CD4-positive, alpha-beta T cell treated with Interleukin-15 for 4 hours (primary cell): ENCODE data around the gene RSPH3.
"Not testable (repeated sequence)": the region's sequence is repeated elsewhere in the genome, so short reads cannot be mapped to it uniquely, and the experiment has no call there.

Source experiments
- DNase-seq: peaks from one replicate; pipeline ENCODE4 v3.0.0-alpha.2; 2020; ENCODE audit warnings: low spot score

RSPH3 gene

GRCh38 chr6:159023893-159024292 lies 23.9 kb upstream of the RSPH3 start:
- no peak for DNase-seq

- DNase-seq = no peak
Observed at GRCh38 chr6:159020011-159020410, 20.0 kb upstream of the RSPH3 start.

- DNase-seq = peak; percentile 39
Observed at GRCh38 chr6:159017757-159018559, 18.0 kb upstream of the RSPH3 start.

DNA sequence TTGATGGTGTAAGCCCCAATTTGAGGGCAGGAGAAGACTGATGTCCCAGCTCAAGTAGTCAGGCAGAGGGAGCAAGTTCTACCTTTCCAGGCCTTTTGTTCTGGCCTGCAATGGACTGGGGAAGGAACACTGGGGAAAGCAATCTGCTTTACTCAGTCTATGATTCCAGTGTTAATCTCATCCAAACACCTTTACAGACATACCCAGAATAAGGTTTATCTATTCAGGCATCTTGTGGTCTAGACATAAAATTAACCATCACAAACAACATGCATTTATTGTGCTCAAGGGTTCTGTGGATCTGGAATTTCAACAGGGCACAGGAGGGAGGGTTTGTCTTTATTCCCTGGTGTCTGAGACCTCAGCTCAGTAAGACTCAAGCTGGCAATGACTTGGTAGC lies 14.4 kb upstream of the RSPH3 start:
- DNase-seq = no peak

- no peak for DNase-seq
Observed at GRCh38 chr6:159013229-159013628, 13.2 kb upstream of the RSPH3 start.

- no peak for DNase-seq
Observed at GRCh38 chr6:159012201-159012600, 12.2 kb upstream of the RSPH3 start.

GRCh38 chr6:159010037-159010612 lies 10.1 kb upstream of the RSPH3 start:
- not testable (repeated sequence) for DNase-seq

DNA sequence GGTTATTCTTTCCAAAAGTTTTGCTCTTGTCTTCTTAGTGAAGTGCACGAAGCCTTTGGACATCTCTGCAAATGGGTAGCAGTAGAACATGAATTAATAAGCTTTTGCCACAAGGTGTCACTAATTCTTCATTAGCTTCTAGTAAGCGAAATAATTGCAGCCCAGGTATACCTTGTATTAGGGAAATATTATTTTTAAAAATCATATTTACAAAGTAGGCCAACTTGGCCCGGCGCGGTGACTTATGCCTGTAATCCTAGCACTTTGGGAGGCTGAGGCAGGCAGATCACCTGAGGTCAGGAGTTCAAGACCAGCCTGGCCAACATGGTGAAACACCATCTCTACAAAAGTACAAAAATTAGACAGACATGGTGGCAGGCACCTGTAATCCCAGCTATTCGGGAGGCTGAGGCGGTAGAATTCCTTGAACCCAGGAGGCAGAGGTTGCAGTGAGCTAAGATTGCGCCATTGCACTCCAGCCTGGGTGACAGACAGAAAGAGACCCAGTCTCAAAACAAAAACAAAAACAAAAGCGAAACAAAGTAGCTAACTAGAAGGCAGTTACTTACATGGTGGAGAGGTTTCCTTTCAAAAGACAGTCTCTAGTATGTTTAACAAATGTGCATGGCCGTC lies 8.8 kb upstream of the RSPH3 start:
- peak; percentile 73 for DNase-seq

GRCh38 chr6:159007510-159007909 lies 7.5 kb upstream of the RSPH3 start:
- no peak for DNase-seq

DNA sequence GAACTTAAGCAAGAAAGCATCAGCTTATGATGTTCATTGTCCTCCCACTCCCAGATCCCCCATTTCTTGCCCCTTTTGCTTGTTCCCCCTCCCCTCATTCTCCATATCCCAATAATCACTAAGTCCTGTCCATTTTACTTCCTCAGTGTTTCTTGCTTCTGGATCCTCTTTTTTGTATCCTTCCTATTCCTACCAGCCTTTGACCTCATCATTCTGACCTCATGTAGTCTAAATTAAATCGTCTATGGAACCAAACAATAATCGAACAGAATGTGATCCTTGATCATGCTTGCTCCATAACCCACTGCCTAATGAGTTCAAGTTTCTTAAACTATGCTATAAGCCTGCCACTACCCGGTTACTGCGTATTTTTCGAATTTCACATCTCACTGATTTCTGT lies 5.4 kb upstream of the RSPH3 start:
- DNase-seq = no peak

GRCh38 chr6:159004592-159004991 lies 4.6 kb upstream of the RSPH3 start:
- no peak for DNase-seq

DNA sequence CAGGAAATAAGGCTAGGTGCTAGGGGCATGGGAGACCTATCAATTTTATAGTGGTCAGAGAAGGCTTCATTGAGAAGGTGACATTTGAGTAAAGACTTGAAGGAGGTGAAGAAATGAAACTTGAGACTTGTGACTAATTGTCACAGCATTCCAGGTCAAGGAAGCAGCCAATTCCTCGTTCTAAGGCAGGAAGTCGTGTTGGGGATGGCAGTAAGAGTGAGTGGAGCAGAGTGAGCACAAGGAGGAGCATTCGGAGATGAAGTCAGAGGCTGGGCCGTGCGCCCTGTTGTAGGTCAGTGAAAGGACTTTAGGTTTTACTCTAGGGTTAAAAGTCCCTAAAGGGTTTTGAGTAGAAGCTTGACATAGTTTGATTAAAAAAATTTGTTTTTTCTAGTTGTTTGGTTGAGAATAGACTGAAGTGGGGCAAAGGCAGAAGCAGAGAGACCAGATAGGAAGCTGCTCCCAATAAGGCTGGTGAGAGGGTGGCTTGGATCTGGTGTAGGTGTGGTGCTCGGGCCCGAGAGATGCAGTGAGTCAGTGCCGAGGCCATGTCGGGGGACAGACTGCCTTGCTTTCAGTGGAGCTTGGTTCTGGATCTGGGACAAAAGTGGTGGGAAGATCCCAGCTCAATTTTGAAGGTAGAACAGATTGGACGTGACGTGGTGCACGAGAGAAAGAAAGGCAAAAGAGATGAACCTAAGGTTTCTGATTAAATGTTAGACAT lies 2.6 kb upstream of the RSPH3 start:
- DNase-seq = no peak

- no peak for DNase-seq
Observed at GRCh38 chr6:158999154-158999665, 792 bp downstream of the RSPH3 start.

GRCh38 chr6:158996856-158997255 lies 3.1 kb downstream of the RSPH3 start:
- no peak for DNase-seq

- DNase-seq = no peak
Observed at GRCh38 chr6:158993639-158994038, 6.4 kb downstream of the RSPH3 start.

GRCh38 chr6:158991017-158991723 lies 8.8 kb downstream of the RSPH3 start:
- DNase-seq = no peak

DNA sequence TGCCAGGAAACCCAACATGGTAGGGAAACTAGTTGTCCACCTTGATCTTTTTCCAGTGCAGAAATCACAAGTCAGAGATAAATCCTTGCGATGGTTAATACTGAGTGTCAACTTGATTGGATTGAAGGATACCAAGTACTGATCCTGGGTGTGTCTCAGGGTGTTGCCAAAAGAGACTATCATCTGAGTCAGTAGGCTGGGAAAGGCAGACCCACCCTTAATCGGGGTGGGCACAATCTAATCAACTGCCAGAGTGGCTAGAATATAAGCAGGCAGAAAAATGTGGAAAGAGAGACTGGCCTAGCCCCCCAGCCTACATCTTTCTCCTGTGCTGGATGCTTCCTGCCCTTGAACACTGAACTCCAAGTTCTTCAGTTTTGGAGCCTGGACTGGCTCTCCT lies 10.3 kb downstream of the RSPH3 start:
- not testable (repeated sequence) for DNase-seq

DNA sequence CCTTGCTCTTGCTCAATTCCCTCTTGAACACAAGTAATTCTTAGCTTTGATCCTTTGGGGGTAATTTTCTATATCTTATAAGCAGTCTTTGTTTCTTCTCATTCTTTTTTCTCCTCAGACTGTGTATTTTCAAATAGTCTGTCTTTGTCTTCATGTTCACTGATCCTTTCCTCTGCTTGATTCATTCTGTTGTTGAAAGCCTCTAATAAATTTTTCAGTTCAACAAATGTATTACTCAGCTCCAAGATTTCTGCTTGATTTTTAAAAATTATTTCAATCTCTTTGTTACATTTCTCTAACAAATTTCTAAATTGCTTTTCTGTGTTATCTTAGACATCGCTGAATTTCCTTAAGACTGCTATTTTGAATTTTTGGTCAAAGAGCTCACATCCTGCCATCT lies 11.5 kb downstream of the RSPH3 start:
- DNase-seq = no peak

GRCh38 chr6:158987657-158988056 lies 12.3 kb downstream of the RSPH3 start:
- DNase-seq = no peak

DNA sequence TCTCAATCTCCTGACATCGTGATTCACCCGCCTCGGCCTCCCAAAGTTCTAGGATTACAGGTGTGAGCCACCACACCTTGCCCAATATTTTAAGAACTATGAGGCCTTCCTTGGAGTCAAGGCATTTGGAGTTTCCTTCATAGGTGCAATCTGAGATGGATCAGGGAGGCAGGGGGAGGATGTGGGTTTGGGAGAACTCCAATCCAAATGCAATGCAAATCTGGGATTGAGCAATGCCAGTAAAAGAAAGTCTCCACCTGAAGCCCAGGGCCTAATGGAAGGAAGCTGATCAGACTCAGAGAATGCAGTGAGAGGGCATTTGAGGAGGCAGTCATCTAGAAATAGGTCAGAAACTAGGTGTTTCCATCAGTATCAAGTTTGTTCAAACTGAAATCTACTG lies 21.2 kb downstream of the RSPH3 start:
- no peak for DNase-seq

- DNase-seq = no peak
Observed at GRCh38 chr6:158977382-158977781, 22.6 kb downstream of the RSPH3 start.
